ENCODE measurements around the gene SLC6A3.

Gene SLC6A3

DNA sequence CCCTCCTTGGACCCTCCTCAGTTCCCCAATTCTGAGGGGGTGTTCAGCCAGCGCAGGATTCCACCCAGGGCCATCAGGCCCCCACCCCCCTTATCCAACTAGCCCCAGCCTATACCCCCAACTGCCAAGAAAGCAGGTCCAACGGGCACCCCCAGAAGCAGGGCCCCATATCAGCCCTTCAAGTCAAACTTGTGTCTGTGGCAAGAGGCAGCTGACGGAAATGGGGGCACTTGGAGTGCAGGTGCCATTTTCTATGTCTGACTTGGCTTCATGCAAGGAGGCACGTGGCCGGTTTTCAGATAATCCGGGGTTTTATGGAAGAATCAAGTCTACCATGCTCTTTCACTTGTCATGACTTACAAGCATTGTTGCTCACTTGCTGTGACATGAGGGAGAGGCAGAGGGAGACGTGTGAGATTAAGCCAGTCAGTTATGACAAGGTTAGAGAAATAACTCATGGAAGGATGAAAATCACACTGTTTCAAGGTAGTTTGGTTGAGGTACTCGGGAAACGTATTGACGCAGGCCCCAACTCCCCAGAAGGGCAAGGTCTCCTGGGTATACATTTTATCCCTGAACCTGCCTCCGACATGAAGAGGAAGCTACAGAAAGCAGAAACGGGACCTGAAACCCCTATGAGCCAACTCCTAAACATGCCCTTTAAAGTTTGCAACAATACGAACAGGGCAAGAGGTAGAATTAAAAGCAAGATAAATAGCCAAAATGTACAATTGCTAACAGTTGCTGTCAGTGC, 73.8 kb downstream of the SLC6A3 start:
- Histone ChIP-seq H3K79me2 (ENCODE audit: low read length) (no peaks in the 10 kb centered on the region), H3K27ac (ENCODE audit: low read length) (peak overlapping the region; percentile 35), H3K9ac (ENCODE audit: low read length) (0 out of 2 replicates have a peak overlapping the region, but pooled peaks have one; percentile 10), H3K27me3 (ENCODE audit: low read depth, low read length) (peaks cover 13% of the 10 kb centered on the region; the same call in 1 of the 2 replicates), H3K4me2 (ENCODE audit: low read length) (peak overlapping the region; percentile 60), H3K36me3 (replicated peaks; ENCODE audit: low read depth, low read length) (no peaks in the 10 kb centered on the region), H2AFZ (ENCODE audit: low read depth, low read length) (no peak overlapping the region; the same call in 1 of the 2 replicates), H3K9me3 (ENCODE audit: insufficient read depth, low read length) (no peaks in the 10 kb centered on the region), H4K20me1 (ENCODE audit: insufficient read depth, low read length) (no peaks in the 10 kb centered on the region), H3K4me1 (ENCODE audit: low read length) (peaks cover 25% of the 10 kb centered on the region), H3K4me3 (ENCODE audit: low read length) (peak overlapping the region; percentile 37)
- TF ChIP-seq EZH2phosphoT487 (IDR thresholded peaks at IDR 0.05; ENCODE audit: low read depth), result no peak
- TF ChIP-seq, protein P1, sequence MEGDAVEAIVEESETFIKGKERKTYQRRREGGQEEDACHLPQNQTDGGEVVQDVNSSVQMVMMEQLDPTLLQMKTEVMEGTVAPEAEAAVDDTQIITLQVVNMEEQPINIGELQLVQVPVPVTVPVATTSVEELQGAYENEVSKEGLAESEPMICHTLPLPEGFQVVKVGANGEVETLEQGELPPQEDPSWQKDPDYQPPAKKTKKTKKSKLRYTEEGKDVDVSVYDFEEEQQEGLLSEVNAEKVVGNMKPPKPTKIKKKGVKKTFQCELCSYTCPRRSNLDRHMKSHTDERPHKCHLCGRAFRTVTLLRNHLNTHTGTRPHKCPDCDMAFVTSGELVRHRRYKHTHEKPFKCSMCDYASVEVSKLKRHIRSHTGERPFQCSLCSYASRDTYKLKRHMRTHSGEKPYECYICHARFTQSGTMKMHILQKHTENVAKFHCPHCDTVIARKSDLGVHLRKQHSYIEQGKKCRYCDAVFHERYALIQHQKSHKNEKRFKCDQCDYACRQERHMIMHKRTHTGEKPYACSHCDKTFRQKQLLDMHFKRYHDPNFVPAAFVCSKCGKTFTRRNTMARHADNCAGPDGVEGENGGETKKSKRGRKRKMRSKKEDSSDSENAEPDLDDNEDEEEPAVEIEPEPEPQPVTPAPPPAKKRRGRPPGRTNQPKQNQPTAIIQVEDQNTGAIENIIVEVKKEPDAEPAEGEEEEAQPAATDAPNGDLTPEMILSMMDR (IDR thresholded peaks at IDR 0.05; ENCODE audit: low read depth, low read length), result no peak

DNA sequence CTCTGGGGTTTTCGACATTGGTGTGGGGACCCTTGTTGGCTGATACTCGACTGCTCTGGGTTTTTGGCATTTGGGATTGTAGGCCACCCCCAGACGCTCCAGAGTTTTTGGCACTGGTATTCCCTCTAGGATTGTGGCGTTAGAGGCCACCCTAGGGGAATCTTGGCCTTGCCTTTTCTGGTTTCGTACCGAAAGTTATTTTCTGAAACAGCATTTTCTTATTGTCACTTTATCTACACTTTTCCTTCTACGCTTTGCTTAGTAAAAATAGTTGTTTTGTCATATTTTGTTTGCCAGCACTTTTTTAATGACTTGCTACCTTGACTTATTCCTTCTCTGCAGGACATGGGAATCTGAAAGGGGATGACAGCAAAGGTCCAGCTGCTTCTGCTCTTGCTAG, 75.2 kb downstream of the SLC6A3 start:
- peaks cover 11% of the 10 kb centered on the region; the same call in 1 of the 2 replicates for H3K27me3 ChIP-seq (ENCODE audit: low read depth, low read length)
- no peak overlapping the region for H2AFZ ChIP-seq (ENCODE audit: low read depth, low read length)
- H3K4me1 ChIP-seq (ENCODE audit: low read length), result peaks cover 28% of the 10 kb centered on the region

DNA sequence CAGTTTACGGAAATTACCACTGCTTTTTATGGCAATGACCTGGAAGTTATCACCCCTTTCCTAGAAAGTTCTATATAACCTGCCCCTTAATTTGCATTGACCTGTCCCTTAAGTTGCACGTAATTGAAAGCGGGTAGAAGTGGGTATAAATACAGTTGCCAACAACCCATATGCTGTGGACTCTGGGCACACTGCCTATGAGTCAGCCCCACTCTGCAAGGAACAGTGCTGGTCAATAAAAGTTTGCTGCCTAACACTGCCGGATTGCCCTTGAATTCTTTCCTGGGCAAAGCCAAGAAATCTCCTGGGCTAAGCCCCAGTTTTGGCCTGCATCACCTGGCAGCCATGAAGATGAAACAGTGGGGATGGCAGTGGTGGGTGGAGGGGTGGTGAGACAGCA, 76.5 kb downstream of the SLC6A3 start:
- Histone ChIP-seq H3K9me3 (ENCODE audit: insufficient read depth, low read length) (no peaks in the 10 kb centered on the region), H3K9ac (ENCODE audit: low read length) (no peak overlapping the region), H3K36me3 (replicated peaks; ENCODE audit: low read depth, low read length) (no peaks in the 10 kb centered on the region), H3K4me2 (ENCODE audit: low read length) (no peak overlapping the region), H3K4me1 (ENCODE audit: low read length) (peaks cover 28% of the 10 kb centered on the region), H3K4me3 (ENCODE audit: low read length) (no peak overlapping the region), H3K27me3 (ENCODE audit: low read depth, low read length) (peaks cover 10% of the 10 kb centered on the region), H3K27ac (ENCODE audit: low read length) (no peak overlapping the region), H3K79me2 (ENCODE audit: low read length) (no peaks in the 10 kb centered on the region), H2AFZ (ENCODE audit: low read depth, low read length) (no peak overlapping the region), H4K20me1 (ENCODE audit: insufficient read depth, low read length) (no peaks in the 10 kb centered on the region)
- TF ChIP-seq, protein P1 (IDR thresholded peaks at IDR 0.05; ENCODE audit: low read depth, low read length), result no peak
- TF ChIP-seq EZH2phosphoT487 (IDR thresholded peaks at IDR 0.05; ENCODE audit: low read depth), result no peak

More for the DNA sequence above, 75.2 kb downstream of the SLC6A3 start:
- H4K20me1 ChIP-seq (ENCODE audit: insufficient read depth, low read length), result no peaks in the 10 kb centered on the region
- H3K79me2 ChIP-seq (ENCODE audit: low read length), result no peaks in the 10 kb centered on the region
- no peak overlapping the region for H3K9ac ChIP-seq (ENCODE audit: low read length)
- H3K4me2 ChIP-seq (ENCODE audit: low read length), result no peak overlapping the region
- TF ChIP-seq, protein P1 (IDR thresholded peaks at IDR 0.05; ENCODE audit: low read depth, low read length), result no peak
- no peak for TF ChIP-seq EZH2phosphoT487 (IDR thresholded peaks at IDR 0.05; ENCODE audit: low read depth)
- no peak overlapping the region for H3K27ac ChIP-seq (ENCODE audit: low read length)
- no peak overlapping the region for H3K4me3 ChIP-seq (ENCODE audit: low read length)
- no peaks in the 10 kb centered on the region for H3K36me3 ChIP-seq (replicated peaks; ENCODE audit: low read depth, low read length)
- H3K9me3 ChIP-seq (ENCODE audit: insufficient read depth, low read length), result no peaks in the 10 kb centered on the region

DNA sequence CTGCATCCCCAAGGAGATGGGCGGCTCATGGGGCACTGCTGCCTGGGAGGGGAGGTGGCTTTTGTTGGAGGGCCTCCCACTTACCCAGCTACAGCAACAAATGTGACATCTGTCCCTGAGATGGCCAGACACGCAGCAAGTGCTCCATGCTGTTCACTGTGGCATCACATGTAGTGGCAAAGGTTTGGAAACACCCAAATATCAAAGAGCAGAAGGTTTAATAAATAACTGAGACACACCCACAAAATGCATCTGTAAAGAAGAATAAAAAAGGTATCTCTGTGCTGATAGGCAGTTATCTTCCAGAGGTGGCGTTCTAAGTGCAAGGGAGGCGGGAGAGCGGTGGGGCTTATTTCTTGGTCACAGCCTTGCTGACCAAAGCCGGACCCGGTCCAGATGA, 77.0 kb downstream of the SLC6A3 start:
- no peaks in the 10 kb centered on the region for H3K9me3 ChIP-seq (ENCODE audit: insufficient read depth, low read length)
- TF ChIP-seq EZH2phosphoT487 (IDR thresholded peaks at IDR 0.05; ENCODE audit: low read depth), result no peak
- TF ChIP-seq, protein P1 (IDR thresholded peaks at IDR 0.05; ENCODE audit: low read depth, low read length), result no peak

More for the DNA sequence above, 77.0 kb downstream of the SLC6A3 start:
- Histone ChIP-seq H3K27ac (ENCODE audit: low read length) (no peak overlapping the region), H2AFZ (ENCODE audit: low read depth, low read length) (no peak overlapping the region), H3K36me3 (replicated peaks; ENCODE audit: low read depth, low read length) (no peaks in the 10 kb centered on the region), H3K4me1 (ENCODE audit: low read length) (peaks cover 28% of the 10 kb centered on the region), H3K9ac (ENCODE audit: low read length) (no peak overlapping the region), H3K27me3 (ENCODE audit: low read depth, low read length) (peaks cover 15% of the 10 kb centered on the region), H3K4me3 (ENCODE audit: low read length) (no peak overlapping the region), H4K20me1 (ENCODE audit: insufficient read depth, low read length) (no peaks in the 10 kb centered on the region), H3K4me2 (ENCODE audit: low read length) (no peak overlapping the region), H3K79me2 (ENCODE audit: low read length) (no peaks in the 10 kb centered on the region)

Measured in OCI-LY3 (cell line).